ENCODE data around the gene TLE2.

- no peak for TF ChIP-seq CTCF (IDR thresholded peaks at IDR 0.05 in 8 of 11, conservative IDR thresholded peaks at IDR 0.05 in 3 of 11)
- TF ChIP-seq POLR2A (IDR thresholded peaks at IDR 0.05), result no peak
- TF ChIP-seq POLR2AphosphoS5 (IDR thresholded peaks at IDR 0.05), result no peak
Measured at GRCh38 chr19:2978166-2978767, 50.8 kb downstream of the TLE2 start.

Data from spleen (tissue), 7 donors.